B cell (primary cell): ENCODE data around the gene COLEC12.

Experiments
- EZH2 ChIP-seq: IDR thresholded peaks from 2 replicates; pipeline ENCODE4 v1.6.1; 2012; ENCODE audit warnings: borderline replicate concordance, low read depth, mild to moderate bottlenecking, moderate library complexity, low read length; ENCODE audit not compliant: insufficient read depth, poor library complexity, severe bottlenecking
- TF ChIP-seq, protein P1 (sequence below): fragments of 200-600 bp; IDR thresholded peaks from one replicate; pipeline ENCODE4 v1.8.0; 2022; ENCODE audit warnings: antibody characterized with exemption, mild to moderate bottlenecking

DNA sequence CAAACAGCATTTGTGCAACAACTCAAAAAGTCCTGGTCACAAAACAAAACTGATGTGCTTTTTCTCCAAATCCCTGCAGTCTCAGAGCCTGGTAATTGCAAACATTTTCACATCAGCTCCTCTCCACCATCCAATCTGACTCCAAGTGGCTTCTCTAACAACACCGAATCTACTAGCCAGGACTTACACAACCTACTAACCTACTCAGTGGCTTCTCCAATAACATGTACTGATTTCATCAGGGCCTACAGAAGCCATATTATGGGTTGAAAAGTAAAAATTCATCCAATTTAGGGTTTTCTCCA lies 104.3 kb downstream of the COLEC12 start:
- TF ChIP-seq EZH2 = no peak
- TF ChIP-seq, protein P1, sequence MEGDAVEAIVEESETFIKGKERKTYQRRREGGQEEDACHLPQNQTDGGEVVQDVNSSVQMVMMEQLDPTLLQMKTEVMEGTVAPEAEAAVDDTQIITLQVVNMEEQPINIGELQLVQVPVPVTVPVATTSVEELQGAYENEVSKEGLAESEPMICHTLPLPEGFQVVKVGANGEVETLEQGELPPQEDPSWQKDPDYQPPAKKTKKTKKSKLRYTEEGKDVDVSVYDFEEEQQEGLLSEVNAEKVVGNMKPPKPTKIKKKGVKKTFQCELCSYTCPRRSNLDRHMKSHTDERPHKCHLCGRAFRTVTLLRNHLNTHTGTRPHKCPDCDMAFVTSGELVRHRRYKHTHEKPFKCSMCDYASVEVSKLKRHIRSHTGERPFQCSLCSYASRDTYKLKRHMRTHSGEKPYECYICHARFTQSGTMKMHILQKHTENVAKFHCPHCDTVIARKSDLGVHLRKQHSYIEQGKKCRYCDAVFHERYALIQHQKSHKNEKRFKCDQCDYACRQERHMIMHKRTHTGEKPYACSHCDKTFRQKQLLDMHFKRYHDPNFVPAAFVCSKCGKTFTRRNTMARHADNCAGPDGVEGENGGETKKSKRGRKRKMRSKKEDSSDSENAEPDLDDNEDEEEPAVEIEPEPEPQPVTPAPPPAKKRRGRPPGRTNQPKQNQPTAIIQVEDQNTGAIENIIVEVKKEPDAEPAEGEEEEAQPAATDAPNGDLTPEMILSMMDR = no peak
